Left ventricle myocardium inferior (tissue), 1 donor: ENCODE results near the gene TNFRSF21. TPM values are rescaled to one million over a fixed set of nuclear protein-coding genes. Genes with fewer than 3 reads are reported as not detected.
A peak's percentile ranks its signal among the peaks of the same experiment; 100 is the strongest.

Experiments
- DNase-seq: peaks from one replicate; pipeline ENCODE4 v3.0.0-alpha.2; 2020
- H3K27ac ChIP-seq: fragments of 200-600 bp; replicated peaks from 2 replicates; pipeline ENCODE4 v1.8.0; 2021
- H3K27me3 ChIP-seq: fragments of 200-600 bp; 2 replicates; pipeline ENCODE4 v1.8.0; 2021; ENCODE audit warnings: low read depth
- H3K36me3 ChIP-seq: fragments of 200-600 bp; 2 replicates; pipeline ENCODE4 v1.8.0; 2021
- H3K4me1 ChIP-seq: fragments of 200-600 bp; 2 replicates; pipeline ENCODE4 v1.8.0; 2021
- H3K4me3 ChIP-seq: fragments of 200-600 bp; 2 replicates; pipeline ENCODE4 v1.8.0; 2021; ENCODE audit warnings: mild to moderate bottlenecking, moderate library complexity
- H3K9me3 ChIP-seq: fragments of 200-600 bp; replicated peaks from 2 replicates; pipeline ENCODE4 v1.8.0; 2021
- intact Hi-C: fragments of 100-400 bp; cut with micrococcal nuclease; formaldehyde crosslinking; loops from one replicate; pipeline ENCODE4 v1.11.0; 2022
- total RNA-seq: library from RNA; stranded (reverse); fragmentation: NEBNext Ultra II Directional; extraction: Animal tissue kit (Norgen Biotek cat#: 25700); gene quantifications from one replicate; pipeline ENCODE4 v1.2.1, GENCODE V29; 2021
- TF ChIP-seq, protein P1 (sequence below): fragments of 200-600 bp; IDR thresholded peaks from 2 replicates; pipeline ENCODE4 v1.8.0; 2021; ENCODE audit warnings: antibody characterized with exemption, mild to moderate bottlenecking, borderline replicate concordance
- donor health status: DM: no; HTN: yes; CAD: no; lungs with severe emphysema.

The TNFRSF21 gene
- total RNA-seq, 1 donor from 2014 or later, result 6.3 TPM

- peak; percentile 53 for DNase-seq
- Histone ChIP-seq H3K4me1 (peaks cover 11% of the 10 kb centered on the region), H3K27me3 (no peaks in the 10 kb centered on the region), H3K27ac (no peak overlapping the region), H3K4me3 (no peak overlapping the region), H3K9me3 (no peaks in the 10 kb centered on the region), H3K36me3 (no peaks in the 10 kb centered on the region)
- intact Hi-C loops, result no loop called here
- TF ChIP-seq, protein P1, sequence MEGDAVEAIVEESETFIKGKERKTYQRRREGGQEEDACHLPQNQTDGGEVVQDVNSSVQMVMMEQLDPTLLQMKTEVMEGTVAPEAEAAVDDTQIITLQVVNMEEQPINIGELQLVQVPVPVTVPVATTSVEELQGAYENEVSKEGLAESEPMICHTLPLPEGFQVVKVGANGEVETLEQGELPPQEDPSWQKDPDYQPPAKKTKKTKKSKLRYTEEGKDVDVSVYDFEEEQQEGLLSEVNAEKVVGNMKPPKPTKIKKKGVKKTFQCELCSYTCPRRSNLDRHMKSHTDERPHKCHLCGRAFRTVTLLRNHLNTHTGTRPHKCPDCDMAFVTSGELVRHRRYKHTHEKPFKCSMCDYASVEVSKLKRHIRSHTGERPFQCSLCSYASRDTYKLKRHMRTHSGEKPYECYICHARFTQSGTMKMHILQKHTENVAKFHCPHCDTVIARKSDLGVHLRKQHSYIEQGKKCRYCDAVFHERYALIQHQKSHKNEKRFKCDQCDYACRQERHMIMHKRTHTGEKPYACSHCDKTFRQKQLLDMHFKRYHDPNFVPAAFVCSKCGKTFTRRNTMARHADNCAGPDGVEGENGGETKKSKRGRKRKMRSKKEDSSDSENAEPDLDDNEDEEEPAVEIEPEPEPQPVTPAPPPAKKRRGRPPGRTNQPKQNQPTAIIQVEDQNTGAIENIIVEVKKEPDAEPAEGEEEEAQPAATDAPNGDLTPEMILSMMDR, result no peak
Measured at GRCh38 chr6:47195011-47195650, 114.6 kb downstream of the TNFRSF21 start.

- H3K9me3 ChIP-seq, result no peaks in the 10 kb centered on the region
- no peak for DNase-seq
- intact Hi-C loops, result no loop called here
- no peaks in the 10 kb centered on the region for H3K27me3 ChIP-seq
- TF ChIP-seq, protein P1, result no peak
- no peaks in the 10 kb centered on the region for H3K4me1 ChIP-seq
- no peaks in the 10 kb centered on the region for H3K36me3 ChIP-seq
- no peak overlapping the region for H3K4me3 ChIP-seq
- no peak overlapping the region for H3K27ac ChIP-seq
Measured at GRCh38 chr6:47188588-47189021, 121.1 kb downstream of the TNFRSF21 start.

DNA sequence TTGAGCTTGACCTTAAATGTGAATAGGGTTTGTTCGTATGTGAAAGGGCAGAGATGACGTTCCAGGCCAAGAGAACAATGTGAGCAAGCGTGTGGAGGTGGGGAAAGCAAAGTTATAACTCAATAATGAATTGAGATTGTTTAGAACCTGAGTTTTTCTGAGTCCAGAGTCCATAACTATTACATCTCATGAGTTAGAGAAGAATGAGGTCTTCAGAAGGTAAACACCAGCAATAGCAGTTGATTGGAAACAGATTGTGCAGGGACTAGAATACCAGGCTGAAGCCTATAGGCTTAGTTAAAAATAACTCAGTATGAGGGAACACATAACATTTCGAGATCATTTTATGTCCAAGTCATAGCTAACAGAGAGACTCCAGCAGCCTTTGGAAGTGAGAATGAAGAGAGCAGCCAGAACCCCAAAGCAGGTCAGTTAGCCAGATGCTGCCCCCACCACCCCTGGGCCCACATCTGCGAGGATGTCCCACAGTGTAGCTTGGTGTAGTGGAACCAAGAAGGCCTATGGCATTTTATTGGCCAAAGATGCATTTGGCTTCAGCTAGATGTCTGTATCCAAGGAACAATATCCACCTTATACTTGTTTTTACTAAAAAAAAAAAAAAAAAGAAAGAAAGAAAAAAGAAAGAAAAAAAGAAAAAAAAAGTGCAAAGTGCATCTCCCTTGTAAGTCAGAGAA, 121.7 kb downstream of the TNFRSF21 start:
- H3K4me1 ChIP-seq, result no peaks in the 10 kb centered on the region
- no peak overlapping the region for H3K4me3 ChIP-seq
- intact Hi-C loops, result no loop called here
- no peaks in the 10 kb centered on the region for H3K9me3 ChIP-seq
- no peaks in the 10 kb centered on the region for H3K27me3 ChIP-seq
- TF ChIP-seq, protein P1, result no peak
- DNase-seq, result no peak
- H3K36me3 ChIP-seq, result no peaks in the 10 kb centered on the region
- H3K27ac ChIP-seq, result no peak overlapping the region

DNA sequence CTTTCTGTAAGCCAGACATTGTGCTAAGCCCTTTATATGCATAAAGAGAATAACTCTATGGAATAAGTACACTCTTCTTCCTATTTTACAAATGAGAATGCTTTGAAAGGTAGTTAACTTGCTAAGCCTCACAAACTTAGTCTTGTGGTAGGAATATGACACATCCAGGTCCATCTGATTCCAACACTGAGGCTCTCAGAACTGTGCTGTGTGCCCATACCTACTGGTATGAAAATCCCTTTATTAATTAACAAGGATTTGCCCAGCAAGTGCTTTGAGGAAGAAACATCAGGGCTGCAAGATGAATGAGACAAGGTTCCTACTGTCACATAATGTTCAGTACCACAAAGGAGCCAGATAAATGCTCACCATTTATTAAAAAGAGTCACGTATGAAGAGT, 122.6 kb downstream of the TNFRSF21 start:
- TF ChIP-seq, protein P1, result no peak
- Histone ChIP-seq H3K27me3 (no peaks in the 10 kb centered on the region), H3K9me3 (no peaks in the 10 kb centered on the region), H3K4me3 (no peak overlapping the region), H3K36me3 (no peaks in the 10 kb centered on the region), H3K4me1 (no peaks in the 10 kb centered on the region), H3K27ac (no peak overlapping the region)
- DNase-seq, result no peak
- intact Hi-C loops, result no loop called here

DNA sequence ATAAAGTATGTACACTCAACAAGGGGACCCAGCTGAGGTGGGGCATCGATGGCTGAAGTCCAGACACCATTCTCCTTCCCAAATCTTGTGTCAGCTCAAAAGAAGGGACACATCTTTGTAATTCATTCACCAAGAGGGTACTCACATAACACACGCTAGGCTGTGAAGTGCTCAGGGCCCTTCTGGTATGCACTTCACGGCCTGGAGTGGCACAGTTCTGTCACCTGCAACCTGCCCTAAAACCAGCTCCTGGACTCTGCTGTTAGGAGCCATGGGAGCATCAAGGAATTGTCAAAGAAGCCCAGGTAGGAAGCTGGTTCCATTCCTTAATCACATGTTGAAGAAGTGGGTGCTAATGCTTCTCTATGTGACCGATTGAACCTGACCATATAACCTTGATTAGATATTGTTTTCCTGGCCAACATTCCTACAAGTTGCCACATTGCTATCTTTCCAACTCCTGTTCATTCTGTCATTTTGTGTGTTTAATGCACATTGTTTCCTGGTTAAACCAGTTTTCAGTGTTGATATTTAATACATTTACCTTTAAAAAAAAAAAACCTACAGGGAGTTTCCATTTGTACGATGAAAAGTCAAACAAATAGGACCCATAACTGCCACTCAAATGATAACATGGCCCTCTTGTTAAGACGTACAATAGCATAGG, 127.3 kb downstream of the TNFRSF21 start:
- TF ChIP-seq, protein P1, result no peak
- DNase-seq, result no peak
- intact Hi-C loops, result no loop called here
- Histone ChIP-seq H3K9me3 (no peaks in the 10 kb centered on the region), H3K36me3 (no peaks in the 10 kb centered on the region), H3K4me3 (no peak overlapping the region), H3K4me1 (no peaks in the 10 kb centered on the region), H3K27me3 (no peaks in the 10 kb centered on the region), H3K27ac (no peak overlapping the region)
